OCI-LY1 (cell line): ENCODE measurements around the gene ATXN1L.
"Not testable (repeated sequence)": the region's sequence is repeated elsewhere in the genome, so short reads cannot be mapped to it uniquely, and the experiment has no call there.

Experiments used
- H2AFZ ChIP-seq: fragments of 200-600 bp; sonication (generic), shearing (Covaris generic); 2 replicates; pipeline ENCODE4 v1.6.0; 2014; ENCODE audit warnings: antibody characterized with exemption, mild to moderate bottlenecking, low read length
- H3F3A ChIP-seq: fragments of 200-600 bp; sonication (generic), shearing (Covaris generic); 2 replicates; pipeline ENCODE4 v1.6.0; 2014; ENCODE audit warnings: mild to moderate bottlenecking, antibody characterized with exemption, low read length, moderate library complexity; ENCODE audit not compliant: insufficient read depth
- H3K27ac ChIP-seq: fragments of 200-600 bp; sonication (generic); 2 replicates; pipeline ENCODE4 v1.5.1; 2014; ENCODE audit warnings: low read length, mixed run types, mild to moderate bottlenecking, low read depth; ENCODE audit not compliant: poor library complexity, severe bottlenecking
- H3K27me3 ChIP-seq: fragments of 200-600 bp; sonication (generic); 2 replicates; pipeline ENCODE4 v1.6.0; 2014; ENCODE audit warnings: antibody characterized with exemption, mild to moderate bottlenecking, low read length, moderate library complexity; ENCODE audit not compliant: insufficient read depth
- H3K36me3 ChIP-seq: fragments of 200-600 bp; sonication (generic); 2 replicates; pipeline ENCODE4 v1.6.1; 2014; ENCODE audit warnings: mild to moderate bottlenecking, antibody characterized with exemption, low read length, moderate library complexity, mixed read lengths; ENCODE audit not compliant: insufficient read depth
- H3K4me1 ChIP-seq: fragments of 200-600 bp; sonication (generic); 2 replicates; pipeline ENCODE4 v1.5.1; 2014; ENCODE audit warnings: mild to moderate bottlenecking, low read length, moderate library complexity; ENCODE audit not compliant: insufficient read depth, severe bottlenecking
- H3K4me2 ChIP-seq: fragments of 200-600 bp; sonication (generic), shearing (Covaris generic); 2 replicates; pipeline ENCODE4 v1.6.1; 2014; ENCODE audit warnings: low read length
- H3K4me3 ChIP-seq: fragments of 200-600 bp; sonication (generic); 2 replicates; pipeline ENCODE4 v1.5.1; 2014; ENCODE audit warnings: low read length, low read depth, mild to moderate bottlenecking, mixed read lengths; ENCODE audit not compliant: poor library complexity, severe bottlenecking
- H3K79me2 ChIP-seq: fragments of 200-600 bp; shearing (Covaris generic); 2 replicates; pipeline ENCODE4 v1.6.1; 2016; ENCODE audit warnings: mixed run types, low read length, mixed read lengths; ENCODE audit not compliant: insufficient read depth
- H3K9ac ChIP-seq: fragments of 200-600 bp; sonication (generic), shearing (Covaris generic); 2 replicates; pipeline ENCODE4 v1.6.1; 2014; ENCODE audit warnings: mild to moderate bottlenecking, low read length, mixed read lengths
- H3K9me2 ChIP-seq: fragments of 200-600 bp; sonication (generic), shearing (Covaris generic); 2 replicates; pipeline ENCODE4 v1.6.1; 2014; ENCODE audit warnings: low read depth, mild to moderate bottlenecking, low read length, mixed read lengths
- H3K9me3 ChIP-seq: fragments of 200-600 bp; shearing (Covaris generic); 2 replicates; pipeline ENCODE4 v1.6.1; 2014; ENCODE audit warnings: low read length, mixed read lengths
- H4K20me1 ChIP-seq: fragments of 200-600 bp; sonication (generic), shearing (Covaris generic); 2 replicates; pipeline ENCODE4 v1.6.0; 2016; ENCODE audit warnings: mild to moderate bottlenecking, low read length; ENCODE audit not compliant: insufficient read depth
- CTCF ChIP-seq: fragments of 200-600 bp; sonication (generic), shearing (Covaris generic); IDR thresholded peaks from 2 replicates; pipeline ENCODE4 v1.5.1; 2017; ENCODE audit warnings: mild to moderate bottlenecking, antibody characterized with exemption, low read length, moderate library complexity, mixed read lengths
- EZH2 ChIP-seq: fragments of 200-600 bp; sonication (generic), shearing (Covaris generic); IDR thresholded peaks from 2 replicates; pipeline ENCODE4 v1.8.0; 2017; ENCODE audit warnings: borderline replicate concordance, mixed run types, mild to moderate bottlenecking, antibody characterized with exemption, low read length, moderate library complexity, mixed read lengths

Gene ATXN1L

GRCh38 chr16:71807905-71808592, 37.7 kb upstream of the ATXN1L start:
- H3K27me3 ChIP-seq, result no peaks in the 10 kb centered on the region
- peak overlapping the region; percentile 90 for H3K4me2 ChIP-seq
- peaks cover 41% of the 10 kb centered on the region for H3K79me2 ChIP-seq
- H3F3A ChIP-seq, result no peaks in the 10 kb centered on the region
- no peak for TF ChIP-seq EZH2
- no peaks in the 10 kb centered on the region for H3K9me3 ChIP-seq
- peaks cover 5% of the 10 kb centered on the region; the same call in 1 of the 2 replicates for H3K36me3 ChIP-seq
- peaks cover 28% of the 10 kb centered on the region for H3K4me1 ChIP-seq
- no peaks in the 10 kb centered on the region for H4K20me1 ChIP-seq
- no peak overlapping the region for H2AFZ ChIP-seq
- H3K9ac ChIP-seq, result peak overlapping the region; percentile 85
- no peaks in the 10 kb centered on the region for H3K9me2 ChIP-seq
- H3K4me3 ChIP-seq, result peak overlapping the region; percentile 77
- H3K27ac ChIP-seq, result peak overlapping the region; percentile 86

- TF ChIP-seq EZH2 (no peak), CTCF (no peak)
- peak within 1 kb of the TSS; percentile 72 for H2AFZ ChIP-seq
- H3K36me3 ChIP-seq, result peaks cover 5% of the 10 kb centered on the region; the same call in 1 of the 2 replicates
- no peaks in the 10 kb centered on the region for H3K9me2 ChIP-seq
- H3K4me2 ChIP-seq, result peak within 1 kb of the TSS; percentile 96
- H3K9me3 ChIP-seq, result no peaks in the 10 kb centered on the region
- peak within 1 kb of the TSS; percentile 89 for H3K9ac ChIP-seq
- H3K27ac ChIP-seq, result peak within 1 kb of the TSS; percentile 86
- H3K27me3 ChIP-seq, result no peaks in the 10 kb centered on the region
- peak within 1 kb of the TSS; percentile 77 for H3K4me3 ChIP-seq
- peaks cover 28% of the 10 kb centered on the region for H3K4me1 ChIP-seq
- peaks cover 34% of the 10 kb centered on the region for H3K79me2 ChIP-seq
- no peaks in the 10 kb centered on the region for H3F3A ChIP-seq
- no peaks in the 10 kb centered on the region for H4K20me1 ChIP-seq
These were observed 37.0 kb upstream of the ATXN1L start, which contains the start of gene AP1G1 for GRCh38 chr16:71808593-71809459. AP1G1 (minus strand) TSS chr16:71808834; CDS start chr16:71789479, 19,355 bp downstream.

- H3K9me3 ChIP-seq, H3K9me2 ChIP-seq, H3K4me3 ChIP-seq, H3F3A ChIP-seq, H3K36me3 ChIP-seq, H2AFZ ChIP-seq, H4K20me1 ChIP-seq, H3K9ac ChIP-seq, H3K27me3 ChIP-seq: not testable (repeated sequence)
- H3K4me2 ChIP-seq, result peak overlapping the region; percentile 96; the same call in 1 of the 2 replicates
- peaks cover 33% of the 10 kb centered on the region for H3K79me2 ChIP-seq
- H3K27ac ChIP-seq, result peak overlapping the region; percentile 86
- H3K4me1 ChIP-seq, result peaks cover 28% of the 10 kb centered on the region
These were observed 35.6 kb upstream of the ATXN1L start for GRCh38 chr16:71810155-71810530.

- Histone ChIP-seq H3F3A (no peaks in the 10 kb centered on the region), H2AFZ (no peak overlapping the region), H3K27me3 (no peaks in the 10 kb centered on the region), H3K9ac (no peak overlapping the region), H3K9me3 (no peaks in the 10 kb centered on the region), H3K4me3 (no peak overlapping the region), H3K4me1 (peaks cover 24% of the 10 kb centered on the region), H3K79me2 (peaks cover 22% of the 10 kb centered on the region), H3K4me2 (no peak overlapping the region), H3K36me3 (no peaks in the 10 kb centered on the region; the same call in 1 of the 2 replicates), H3K27ac (no peak overlapping the region), H3K9me2 (no peaks in the 10 kb centered on the region), H4K20me1 (no peaks in the 10 kb centered on the region)
- TF ChIP-seq CTCF, result no peak
- no peak for TF ChIP-seq EZH2
These were observed 34.4 kb upstream of the ATXN1L start for GRCh38 chr16:71811261-71811803.

GRCh38 chr16:71817155-71817500, 28.6 kb upstream of the ATXN1L start:
- H3K27ac ChIP-seq, H2AFZ ChIP-seq, H4K20me1 ChIP-seq, H3K9me3 ChIP-seq, H3K9me2 ChIP-seq, H3F3A ChIP-seq, H3K36me3 ChIP-seq, H3K4me3 ChIP-seq, H3K9ac ChIP-seq, H3K79me2 ChIP-seq, H3K4me2 ChIP-seq, H3K27me3 ChIP-seq: not testable (repeated sequence)
- peaks cover 17% of the 10 kb centered on the region for H3K4me1 ChIP-seq
